ENCODE results near the gene FOCAD. TPM values are rescaled to one million over a fixed set of nuclear protein-coding genes. Genes with fewer than 3 reads are reported as not detected.

The FOCAD gene
- total RNA-seq, 1 experiment from 2014 or later: 23.8 TPM

- Mint-ChIP-seq H3K4me3 (ENCODE audit: low read depth, unreplicated experiment) (no peak overlapping the region), H3K27ac (ENCODE audit: unreplicated experiment) (no peak overlapping the region), H3K27me3 (ENCODE audit: unreplicated experiment) (no peaks in the 10 kb centered on the region), H3K9me3 (ENCODE audit: low read depth, unreplicated experiment) (no peaks in the 10 kb centered on the region), H3K4me1 (ENCODE audit: low read depth, unreplicated experiment) (peaks cover 9% of the 10 kb centered on the region), H3K36me3 (ENCODE audit: insufficient read depth, unreplicated experiment) (no peaks in the 10 kb centered on the region)
- DNase-seq: no peak
- TF ChIP-seq CTCF (IDR thresholded peaks at IDR 0.05; ENCODE audit: unreplicated experiment): no peak
- BruUV-seq (replicated peaks): no TSS peak
- intact Hi-C loops (cut with micrococcal nuclease; ENCODE audit: unreplicated experiment): no loop called here
- CTCF ChIA-PET: no interaction called here
Observed at GRCh38 chr9:20732118-20732517, 48.1 kb downstream of the FOCAD start.

GRCh38 chr9:20734275-20734674 is 50.2 kb downstream of the FOCAD start:
- Mint-ChIP-seq H3K4me1 (ENCODE audit: low read depth, unreplicated experiment) (peaks cover 9% of the 10 kb centered on the region), H3K27ac (ENCODE audit: unreplicated experiment) (no peak overlapping the region), H3K9me3 (ENCODE audit: low read depth, unreplicated experiment) (no peaks in the 10 kb centered on the region), H3K36me3 (ENCODE audit: insufficient read depth, unreplicated experiment) (no peaks in the 10 kb centered on the region), H3K27me3 (ENCODE audit: unreplicated experiment) (no peaks in the 10 kb centered on the region), H3K4me3 (ENCODE audit: low read depth, unreplicated experiment) (no peak overlapping the region)
- intact Hi-C loops (cut with micrococcal nuclease; ENCODE audit: unreplicated experiment): no loop called here
- CTCF ChIA-PET: no interaction called here
- no TSS peak for BruUV-seq (replicated peaks)
- DNase-seq: no peak
- TF ChIP-seq CTCF (IDR thresholded peaks at IDR 0.05; ENCODE audit: unreplicated experiment): no peak

DNA sequence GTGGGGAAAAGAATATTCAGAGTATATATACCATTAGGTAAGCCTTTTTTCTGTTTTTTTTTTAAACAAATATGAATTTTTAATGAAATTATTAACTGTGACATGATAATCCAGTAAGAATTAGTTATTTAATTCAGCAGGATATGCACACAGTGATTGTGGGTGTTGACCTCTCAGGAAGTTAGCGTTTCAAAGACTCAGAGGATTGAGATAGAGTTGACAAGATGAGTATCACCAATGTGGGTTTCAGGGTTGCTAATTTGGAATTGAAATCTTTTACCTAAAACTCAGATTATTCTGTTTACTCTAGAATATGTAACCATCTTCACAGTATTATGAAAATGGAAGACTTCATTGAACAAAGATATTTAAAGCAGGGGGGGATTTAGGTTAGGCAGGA is 56.2 kb downstream of the FOCAD start:
- H3K9me3 Mint-ChIP-seq (ENCODE audit: low read depth, unreplicated experiment): no peaks in the 10 kb centered on the region
- intact Hi-C loops (cut with micrococcal nuclease; ENCODE audit: unreplicated experiment): no loop called here
- no peak overlapping the region for H3K4me3 Mint-ChIP-seq (ENCODE audit: low read depth, unreplicated experiment)
- no TSS peak for BruUV-seq (replicated peaks)
- no peak for DNase-seq
- H3K4me1 Mint-ChIP-seq (ENCODE audit: low read depth, unreplicated experiment): peaks cover 3% of the 10 kb centered on the region
- CTCF ChIA-PET: no interaction called here
- no peaks in the 10 kb centered on the region for H3K27me3 Mint-ChIP-seq (ENCODE audit: unreplicated experiment)
- TF ChIP-seq CTCF (IDR thresholded peaks at IDR 0.05; ENCODE audit: unreplicated experiment): no peak
- H3K27ac Mint-ChIP-seq (ENCODE audit: unreplicated experiment): no peak overlapping the region
- no peaks in the 10 kb centered on the region for H3K36me3 Mint-ChIP-seq (ENCODE audit: insufficient read depth, unreplicated experiment)

GRCh38 chr9:20740929-20741582 is 57.0 kb downstream of the FOCAD start:
- Mint-ChIP-seq H3K27me3 (ENCODE audit: unreplicated experiment) (no peaks in the 10 kb centered on the region), H3K36me3 (ENCODE audit: insufficient read depth, unreplicated experiment) (no peaks in the 10 kb centered on the region), H3K27ac (ENCODE audit: unreplicated experiment) (no peak overlapping the region), H3K9me3 (ENCODE audit: low read depth, unreplicated experiment) (no peaks in the 10 kb centered on the region), H3K4me3 (ENCODE audit: low read depth, unreplicated experiment) (no peak overlapping the region), H3K4me1 (ENCODE audit: low read depth, unreplicated experiment) (peaks cover 10% of the 10 kb centered on the region)
- BruUV-seq (replicated peaks): no TSS peak
- no peak for DNase-seq
- CTCF ChIA-PET: interaction anchor here (0.6 kb wide), 1 partner anchor 98 kb away, joined by 4 read pairs; no protein-coding TSS in a partner anchor
- intact Hi-C loops (cut with micrococcal nuclease; ENCODE audit: unreplicated experiment): no loop called here
- TF ChIP-seq CTCF (IDR thresholded peaks at IDR 0.05; ENCODE audit: unreplicated experiment): no peak

Measured in Calu3 (cell line).